GM15510 (cell line): Measurements from ENCODE around the gene CEP95.

Source experiments
- POLR2A ChIP-seq: IDR thresholded peaks from 3 replicates; pipeline ENCODE4 v1.6.1; 2011; ENCODE audit warnings: borderline replicate concordance; ENCODE audit not compliant: insufficient read length; ENCODE audit errors: extremely low read depth

The CEP95 gene

DNA sequence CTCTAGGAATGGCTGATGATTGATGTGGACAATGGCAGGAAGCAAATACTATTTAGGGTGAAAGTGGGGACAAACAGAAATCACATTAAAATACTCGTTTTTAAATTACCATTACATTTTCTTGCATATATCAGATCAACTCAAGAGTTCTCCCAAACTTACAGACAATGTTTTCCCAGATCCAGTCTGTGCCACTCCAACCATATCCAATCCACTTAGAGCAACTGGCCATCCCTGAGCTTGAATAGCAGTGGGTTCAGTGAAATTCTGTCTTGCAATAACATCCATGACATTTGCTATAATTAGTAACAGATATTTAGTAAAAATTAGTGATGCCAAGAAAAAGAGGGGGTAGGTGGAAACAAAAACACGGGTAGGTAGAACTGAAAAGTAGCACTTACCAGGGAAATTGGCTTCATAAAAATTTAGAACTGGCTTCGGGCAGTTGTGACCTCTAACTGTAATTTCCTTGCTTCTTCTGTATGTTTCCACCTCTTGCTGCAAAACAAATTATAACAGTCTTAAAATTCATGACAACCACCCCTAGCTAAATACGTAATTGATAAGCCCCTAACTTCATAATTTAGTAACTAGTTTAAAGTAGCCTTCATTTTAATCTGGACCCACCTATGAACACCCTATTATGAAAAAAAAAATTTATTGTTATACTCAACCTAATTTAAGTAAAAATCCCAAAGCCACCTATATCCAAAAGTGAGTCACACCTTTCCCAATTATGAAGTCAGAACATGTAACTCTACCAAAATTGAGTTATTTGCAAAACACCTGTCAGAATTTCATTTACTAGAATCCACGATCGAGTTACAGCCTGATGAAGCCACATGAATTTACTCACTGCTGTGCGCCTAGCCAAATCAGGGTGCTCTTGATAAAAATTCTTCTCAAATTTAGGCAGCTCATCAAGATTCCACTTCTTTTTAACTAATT, 2.7 kb upstream of the CEP95 start:
- TF ChIP-seq POLR2A: no peak

DNA sequence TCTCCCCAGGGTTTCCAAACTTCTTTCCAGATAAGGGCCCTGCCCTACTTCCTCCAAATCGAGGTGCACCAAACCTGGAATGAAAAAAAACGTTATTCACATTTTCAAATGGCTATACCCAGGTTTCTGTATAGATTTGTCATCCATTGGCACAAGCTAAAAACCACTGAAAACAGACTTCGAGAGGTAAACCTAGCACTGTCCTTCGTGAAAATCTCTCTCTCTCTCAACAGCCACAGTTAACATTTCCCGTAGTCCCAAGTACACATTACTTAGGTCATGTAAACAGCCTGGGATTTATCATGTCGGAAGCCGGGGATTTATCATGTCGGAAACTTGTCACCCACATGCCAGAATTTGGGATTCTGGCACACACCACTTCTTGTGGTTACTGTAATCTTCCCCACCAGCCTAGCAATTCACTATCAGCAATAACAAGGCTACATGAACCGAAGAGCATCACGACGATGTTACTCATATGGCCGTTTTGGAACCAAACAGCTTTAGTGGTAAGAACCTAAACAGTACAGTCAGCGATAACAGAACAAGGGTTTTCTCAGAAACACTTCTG, 1.9 kb upstream of the CEP95 start:
- no peak for TF ChIP-seq POLR2A

- peak; percentile 67 for TF ChIP-seq POLR2A
Measured at GRCh38 chr17:64505340-64506200, 1.2 kb upstream of the CEP95 start.

GRCh38 chr17:64506201-64506575, 589 bp upstream of the CEP95 start, which contains the start of gene DDX5:
DDX5 (minus strand) TSS chr17:64506289; CDS start chr17:64506119, 170 bp downstream.
- TF ChIP-seq POLR2A: peak; percentile 100

DNA sequence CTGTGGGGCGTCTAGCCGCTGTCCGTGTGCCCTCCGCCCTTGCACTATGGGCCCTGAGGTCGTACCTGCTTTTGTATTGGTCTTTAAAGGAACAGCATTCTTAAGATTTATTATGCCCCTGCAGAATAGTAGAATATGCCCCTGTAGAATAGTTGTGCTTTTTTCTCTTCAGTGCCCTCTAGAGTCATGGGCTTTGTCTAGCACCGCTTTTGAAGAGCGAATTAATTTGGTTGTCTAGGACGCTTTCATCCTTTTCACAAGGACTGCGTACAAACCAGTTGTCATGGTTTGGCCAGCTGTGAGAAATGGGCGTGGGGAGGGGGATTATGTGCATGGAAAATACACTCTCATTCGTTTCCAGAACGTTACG, 621 bp downstream of the CEP95 start:
- no peak for TF ChIP-seq POLR2A

GRCh38 chr17:64508683-64509082, 1.9 kb downstream of the CEP95 start:
- no peak for TF ChIP-seq POLR2A

GRCh38 chr17:64509179-64509578, 2.4 kb downstream of the CEP95 start:
- no peak for TF ChIP-seq POLR2A

DNA sequence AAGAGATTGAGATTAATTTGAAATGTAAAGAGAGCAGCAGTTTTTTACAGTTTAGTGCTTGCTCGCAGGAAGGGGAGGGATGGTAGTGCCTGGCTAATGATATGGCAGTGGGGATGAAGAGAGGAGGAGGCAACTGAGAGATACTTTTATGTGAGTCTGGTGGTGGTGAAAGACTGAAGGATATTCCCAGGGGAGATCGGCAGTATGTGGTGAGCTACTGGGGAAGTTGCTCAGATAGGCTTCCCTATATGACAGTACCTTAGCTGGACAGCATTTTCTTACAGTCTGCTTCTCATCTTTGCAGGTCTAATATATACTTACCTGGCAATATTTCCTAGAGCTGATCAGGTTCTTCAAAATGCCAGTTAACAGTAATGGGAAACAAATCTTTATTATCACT, 8.6 kb downstream of the CEP95 start:
- TF ChIP-seq POLR2A: no peak

DNA sequence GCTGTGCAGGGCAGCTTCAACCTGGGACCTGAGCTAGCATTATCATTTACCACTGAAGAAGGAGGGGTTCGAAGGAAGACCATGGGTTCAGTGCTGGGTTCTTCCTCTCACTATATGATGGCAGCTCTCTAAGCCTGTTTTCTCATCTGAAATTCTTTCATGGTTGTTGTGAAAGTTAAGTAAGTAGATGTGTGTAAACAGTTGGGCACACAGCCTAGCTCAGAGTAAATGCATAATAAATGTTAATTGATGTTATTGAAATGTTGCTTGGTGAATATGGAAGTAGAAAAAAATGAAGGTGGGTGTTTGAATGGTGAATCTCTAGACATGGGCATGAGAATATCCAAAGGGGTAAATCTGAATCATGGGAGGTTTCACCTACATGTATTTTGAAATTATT, 9.1 kb downstream of the CEP95 start:
- TF ChIP-seq POLR2A: no peak

GRCh38 chr17:64519601-64520000, 12.8 kb downstream of the CEP95 start:
- TF ChIP-seq POLR2A: no peak

DNA sequence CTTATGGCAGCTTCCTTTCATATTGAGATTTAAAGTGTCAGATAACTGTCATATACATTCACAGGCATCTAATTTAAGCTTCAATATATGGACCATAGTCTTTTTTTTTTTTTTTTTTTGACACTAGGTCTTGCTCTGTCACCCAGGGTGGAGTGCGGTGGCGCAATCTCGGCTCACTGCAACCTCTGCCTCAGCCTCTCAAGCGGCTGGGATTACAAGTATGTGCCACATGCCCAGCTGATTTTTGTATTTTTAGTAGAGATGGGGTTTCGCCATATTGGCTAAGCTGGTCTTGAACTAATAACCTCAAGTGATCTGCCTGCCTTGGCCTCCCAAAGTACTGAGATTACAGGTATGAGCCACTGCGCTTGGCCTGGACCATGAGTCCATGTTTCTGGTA, 13.6 kb downstream of the CEP95 start:
- no peak for TF ChIP-seq POLR2A

GRCh38 chr17:64527914-64528313, 21.1 kb downstream of the CEP95 start:
- no peak for TF ChIP-seq POLR2A

- no peak for TF ChIP-seq POLR2A
Measured at GRCh38 chr17:64529221-64529620, 22.4 kb downstream of the CEP95 start.

DNA sequence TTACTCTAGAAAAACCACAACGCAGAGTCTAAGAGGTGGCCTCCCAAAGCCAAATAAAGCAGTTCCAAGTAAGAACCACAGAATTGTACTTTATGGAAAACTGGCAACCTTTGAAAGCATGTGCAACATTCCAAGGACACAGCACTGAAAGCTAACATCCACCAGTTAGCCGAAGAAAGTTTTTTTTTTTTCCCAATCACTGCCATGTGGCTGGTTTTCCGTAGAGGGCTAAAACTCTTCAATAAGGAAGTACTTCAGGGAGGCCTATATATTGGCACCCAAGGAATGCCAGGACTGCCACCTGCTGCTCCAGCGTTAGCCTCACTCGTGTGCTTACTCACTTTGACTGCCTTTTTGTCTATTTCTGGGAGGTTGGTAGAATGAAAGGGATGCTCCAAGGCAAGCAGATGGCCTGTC, 25.2 kb downstream of the CEP95 start:
- TF ChIP-seq POLR2A: no peak

DNA sequence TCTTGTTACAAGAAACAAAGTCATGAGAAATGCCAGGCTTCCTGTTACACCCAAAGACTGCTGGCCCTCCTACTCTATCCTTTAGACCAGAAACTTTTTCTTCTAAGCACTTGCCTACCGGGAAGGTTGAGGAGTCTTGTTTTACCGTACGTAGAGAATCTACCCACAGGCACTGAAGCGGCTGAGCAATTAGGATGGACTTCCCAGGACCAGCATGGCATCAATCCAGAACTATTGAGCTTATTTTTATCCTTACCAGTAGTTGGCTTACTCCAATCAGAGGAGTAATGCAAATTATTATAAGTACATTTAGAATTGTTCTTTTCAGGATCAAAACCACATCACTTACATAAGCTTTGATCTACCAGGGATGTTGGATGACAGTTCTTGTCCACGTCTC, 25.6 kb downstream of the CEP95 start:
- no peak for TF ChIP-seq POLR2A
